Upper lobe of right lung (tissue), 1 donor: ENCODE measurements around the gene RNF13. TPM values are rescaled to one million over a fixed set of nuclear protein-coding genes. Genes with fewer than 3 reads are reported as not detected.

Experiments used
- ATAC-seq: fragments of 200-7000 bp; cut with Tn5 transposase; one replicate; pipeline ENCODE4 v1.9.1; 2020; ENCODE audit warnings: mild to moderate bottlenecking, moderate library complexity
- DNase-seq: peaks from one replicate; pipeline ENCODE4 v3.0.0-alpha.2; 2020
- H3K27ac ChIP-seq: fragments of 200-600 bp; one replicate; pipeline ENCODE4 v1.8.0; 2022
- H3K27me3 ChIP-seq: fragments of 200-600 bp; one replicate; pipeline ENCODE4 v1.8.0; 2022; ENCODE audit warnings: mild to moderate bottlenecking
- H3K36me3 ChIP-seq: fragments of 200-600 bp; one replicate; pipeline ENCODE4 v1.8.0; 2022
- H3K4me1 ChIP-seq: fragments of 200-600 bp; one replicate; pipeline ENCODE4 v1.8.0; 2022
- H3K4me3 ChIP-seq: fragments of 200-600 bp; one replicate; pipeline ENCODE4 v1.8.0; 2022; ENCODE audit warnings: mild to moderate bottlenecking
- H3K9me3 ChIP-seq: fragments of 200-600 bp; one replicate; pipeline ENCODE4 v1.8.0; 2022
- intact Hi-C: fragments of 100-400 bp; cut with DNase I; formaldehyde crosslinking; loops from one replicate; pipeline ENCODE4 v1.11.0; 2022
- total RNA-seq: library from RNA; stranded (reverse); fragmentation: NEBNext Ultra II Directional; extraction: Animal tissue kit (Norgen Biotek cat#: 25700); gene quantifications from one replicate; pipeline ENCODE4 v1.2.1, GENCODE V29; 2021
- TF ChIP-seq, protein P1 (sequence below): fragments of 200-600 bp; IDR thresholded peaks from one replicate; pipeline ENCODE4 v1.8.0; 2022; ENCODE audit warnings: antibody characterized with exemption
- donor health status: DM: no; HTN: yes; CAD: no; lungs with severe emphysema.

The RNF13 gene
- total RNA-seq, 1 donor from 2014 or later, result 136 TPM

DNA sequence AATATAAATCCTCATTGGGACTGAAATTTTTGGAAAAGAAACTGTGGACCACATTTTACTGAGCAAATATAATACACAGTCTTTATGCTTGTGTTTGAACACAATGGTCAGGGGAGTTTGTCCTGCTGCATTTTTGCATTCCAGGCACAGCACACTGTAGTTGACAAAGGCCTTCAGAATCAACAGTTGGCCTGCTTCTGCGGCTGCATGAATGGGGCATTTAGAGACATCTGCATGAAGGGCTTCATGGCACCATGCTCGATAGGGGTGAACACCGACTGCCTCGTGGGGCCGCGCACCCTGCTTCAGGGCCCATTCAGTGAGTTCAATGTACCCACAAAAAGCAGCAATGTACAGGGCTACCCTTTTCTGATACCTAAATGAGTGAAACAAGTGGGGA is 45.3 kb upstream of the RNF13 start:
- no peak for ATAC-seq
- Histone ChIP-seq H3K9me3 (no peaks in the 10 kb centered on the region), H3K4me1 (no peaks in the 10 kb centered on the region), H3K36me3 (no peaks in the 10 kb centered on the region), H3K4me3 (no peak overlapping the region), H3K27me3 (no peaks in the 10 kb centered on the region), H3K27ac (no peak overlapping the region)
- no peak for DNase-seq
- intact Hi-C loops, result no loop called here
- TF ChIP-seq, protein P1, sequence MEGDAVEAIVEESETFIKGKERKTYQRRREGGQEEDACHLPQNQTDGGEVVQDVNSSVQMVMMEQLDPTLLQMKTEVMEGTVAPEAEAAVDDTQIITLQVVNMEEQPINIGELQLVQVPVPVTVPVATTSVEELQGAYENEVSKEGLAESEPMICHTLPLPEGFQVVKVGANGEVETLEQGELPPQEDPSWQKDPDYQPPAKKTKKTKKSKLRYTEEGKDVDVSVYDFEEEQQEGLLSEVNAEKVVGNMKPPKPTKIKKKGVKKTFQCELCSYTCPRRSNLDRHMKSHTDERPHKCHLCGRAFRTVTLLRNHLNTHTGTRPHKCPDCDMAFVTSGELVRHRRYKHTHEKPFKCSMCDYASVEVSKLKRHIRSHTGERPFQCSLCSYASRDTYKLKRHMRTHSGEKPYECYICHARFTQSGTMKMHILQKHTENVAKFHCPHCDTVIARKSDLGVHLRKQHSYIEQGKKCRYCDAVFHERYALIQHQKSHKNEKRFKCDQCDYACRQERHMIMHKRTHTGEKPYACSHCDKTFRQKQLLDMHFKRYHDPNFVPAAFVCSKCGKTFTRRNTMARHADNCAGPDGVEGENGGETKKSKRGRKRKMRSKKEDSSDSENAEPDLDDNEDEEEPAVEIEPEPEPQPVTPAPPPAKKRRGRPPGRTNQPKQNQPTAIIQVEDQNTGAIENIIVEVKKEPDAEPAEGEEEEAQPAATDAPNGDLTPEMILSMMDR, result no peak

DNA sequence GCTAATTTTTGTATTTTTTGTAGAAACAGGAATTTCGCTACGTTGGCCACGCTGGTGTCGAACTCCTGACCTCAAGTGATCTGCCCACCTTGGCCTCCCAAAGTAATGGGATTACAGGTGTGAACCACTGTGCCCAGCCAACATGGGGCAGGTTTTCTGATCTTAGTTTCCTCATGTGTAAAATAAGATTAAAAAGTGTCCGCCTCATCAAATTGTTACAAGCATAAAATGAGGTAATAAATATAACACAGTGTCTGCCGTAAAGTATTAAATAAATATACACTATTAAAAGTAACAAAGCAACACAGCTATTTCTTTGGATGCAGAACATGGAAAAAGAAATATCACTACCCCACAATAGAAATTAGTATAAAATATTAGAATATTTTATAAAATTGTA is 44.3 kb upstream of the RNF13 start:
- ATAC-seq, result no peak
- Histone ChIP-seq H3K4me3 (no peak overlapping the region), H3K4me1 (no peaks in the 10 kb centered on the region), H3K9me3 (no peaks in the 10 kb centered on the region), H3K36me3 (no peaks in the 10 kb centered on the region), H3K27ac (no peak overlapping the region), H3K27me3 (no peaks in the 10 kb centered on the region)
- intact Hi-C loops, result no loop called here
- no peak for DNase-seq
- TF ChIP-seq, protein P1, result no peak

DNA sequence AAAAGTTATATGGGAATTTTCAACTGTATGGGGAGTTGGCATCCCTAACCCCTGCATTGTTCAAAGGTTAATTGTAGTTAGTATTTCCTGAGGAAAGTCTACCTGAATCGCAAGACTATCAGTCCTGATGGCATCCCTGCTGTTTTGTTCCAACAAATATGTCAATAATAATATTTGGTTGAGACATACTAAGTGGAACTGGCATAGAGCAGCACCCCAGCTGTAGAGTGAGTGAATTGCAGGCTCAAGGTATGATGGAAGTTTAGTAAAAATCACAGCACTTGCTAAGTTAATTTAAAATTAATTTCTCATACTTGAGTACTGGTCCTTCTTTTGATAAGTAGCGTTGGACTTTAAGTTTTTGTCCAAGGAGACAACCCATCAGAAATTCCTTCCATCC is 42.8 kb upstream of the RNF13 start:
- ATAC-seq, result no peak
- TF ChIP-seq, protein P1, result no peak
- Histone ChIP-seq H3K4me1 (no peaks in the 10 kb centered on the region), H3K27me3 (no peaks in the 10 kb centered on the region), H3K27ac (no peak overlapping the region), H3K9me3 (no peaks in the 10 kb centered on the region), H3K36me3 (no peaks in the 10 kb centered on the region), H3K4me3 (no peak overlapping the region)
- intact Hi-C loops, result loop anchor here (10.0 kb wide), 1 partner anchor 275 kb away; no protein-coding TSS in a partner anchor
- no peak for DNase-seq

DNA sequence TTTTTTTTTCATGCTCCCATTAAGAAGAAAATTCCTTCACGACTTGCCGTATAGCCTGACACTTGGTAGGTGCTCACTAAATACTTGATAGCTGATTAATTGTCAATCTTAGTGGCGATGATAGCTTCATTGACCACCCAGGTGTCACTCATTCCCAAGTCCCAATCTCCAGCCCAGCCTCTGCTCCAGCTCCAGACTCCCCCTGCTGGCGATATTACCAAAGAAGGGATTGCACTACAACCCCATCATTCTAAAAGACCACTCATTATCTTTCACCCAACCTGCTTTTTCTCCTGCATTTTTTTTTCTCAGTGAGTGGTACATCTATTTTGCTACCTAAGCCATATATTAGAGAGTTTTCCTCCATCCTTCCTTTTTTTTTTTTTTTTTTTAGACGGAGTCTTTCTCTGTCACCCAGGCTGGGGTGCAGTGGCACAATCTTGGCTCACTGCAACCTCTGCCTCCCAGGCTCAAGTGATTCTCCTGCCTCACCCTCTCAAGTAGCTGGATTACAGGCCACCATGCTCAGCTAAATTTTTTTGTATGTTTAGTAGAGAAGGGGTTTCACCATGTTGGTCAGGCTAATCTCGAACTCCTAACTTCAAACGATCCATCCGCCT is 41.3 kb upstream of the RNF13 start:
- TF ChIP-seq, protein P1, result peak; percentile 83
- H3K4me1 ChIP-seq, result no peaks in the 10 kb centered on the region
- H3K4me3 ChIP-seq, result no peak overlapping the region
- H3K36me3 ChIP-seq, result no peaks in the 10 kb centered on the region
- H3K9me3 ChIP-seq, result no peaks in the 10 kb centered on the region
- H3K27me3 ChIP-seq, result no peaks in the 10 kb centered on the region
- no peak overlapping the region for H3K27ac ChIP-seq
- DNase-seq, result no peak
- intact Hi-C loops, result loop anchor here (10.0 kb wide), 1 partner anchor 277 kb away; no protein-coding TSS in a partner anchor
- ATAC-seq, result peak; percentile 83

DNA sequence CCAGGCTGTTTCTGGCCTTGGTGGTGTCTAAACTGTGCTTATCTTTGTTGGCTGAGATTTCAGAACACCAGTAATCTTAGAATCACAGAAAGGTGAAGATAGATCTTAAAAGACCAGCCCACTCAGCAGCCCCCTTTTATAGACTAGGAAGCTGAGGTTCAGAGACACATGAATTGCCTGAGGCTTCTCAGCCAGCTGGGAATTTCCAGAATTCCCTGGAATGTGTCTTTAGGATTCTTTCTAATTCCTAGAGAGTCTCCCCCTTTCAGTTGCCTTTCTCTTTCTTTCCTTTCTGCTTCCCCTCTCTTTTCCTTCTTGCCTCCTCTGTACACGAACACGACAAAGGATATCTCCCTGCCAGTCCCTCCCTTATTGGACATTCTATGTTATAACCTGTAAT is 40.2 kb upstream of the RNF13 start:
- Histone ChIP-seq H3K4me3 (no peak overlapping the region), H3K4me1 (no peaks in the 10 kb centered on the region), H3K27ac (no peak overlapping the region), H3K9me3 (no peaks in the 10 kb centered on the region), H3K36me3 (no peaks in the 10 kb centered on the region), H3K27me3 (no peaks in the 10 kb centered on the region)
- ATAC-seq, result no peak
- DNase-seq, result no peak
- TF ChIP-seq, protein P1, result no peak
- intact Hi-C loops, result loop anchor here (10.0 kb wide), 1 partner anchor 278 kb away; no protein-coding TSS in a partner anchor
